GM18951 (cell line): Measurements from ENCODE around the gene RABGAP1.

ENCODE experiments used
- POLR2A ChIP-seq: IDR thresholded peaks from 4 replicates; pipeline ENCODE4 v1.6.1; 2011; ENCODE audit warnings: mild to moderate bottlenecking; ENCODE audit not compliant: insufficient read length, insufficient read depth; ENCODE audit errors: extremely low read depth
- in situ Hi-C: fragments of 300-500 bp; cut with MboI; formaldehyde crosslinking; loops from one replicate; pipeline ENCODE4 v1.12.0; 2022; ENCODE audit warnings: low sequenced_read_pairs, mixed read lengths, inconsistent platforms; ENCODE audit not compliant: unreplicated experiment

Gene RABGAP1

GRCh38 chr9:123138163-123138562 is 197.3 kb downstream of the RABGAP1 start:
- no peak for TF ChIP-seq POLR2A
- in situ Hi-C loops = no loop called here

DNA sequence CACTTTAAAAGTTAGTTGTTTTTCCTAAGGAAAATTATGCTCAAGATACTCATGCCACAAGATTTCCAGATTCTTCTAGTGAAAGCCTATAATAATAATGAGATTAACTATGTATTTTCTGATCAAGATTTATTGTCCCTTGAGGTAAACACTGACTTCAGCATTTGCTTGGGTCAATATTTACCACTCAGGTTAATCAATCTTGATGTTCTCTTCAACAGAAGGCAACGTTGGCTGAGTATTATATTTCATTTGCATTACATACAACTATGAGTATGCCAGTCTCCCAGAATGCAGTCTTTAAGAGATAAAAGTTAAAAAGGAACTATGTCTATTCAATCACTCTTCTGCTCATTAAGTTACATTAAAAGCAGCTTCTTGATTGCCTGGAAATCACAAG is 208.2 kb downstream of the RABGAP1 start:
- in situ Hi-C loops = no loop called here
- TF ChIP-seq POLR2A = no peak

- no peak for TF ChIP-seq POLR2A
- in situ Hi-C loops = no loop called here
Measured at GRCh38 chr9:123150708-123151503, 210.1 kb downstream of the RABGAP1 start.
